WERI-Rb-1 (cell line): Measurements from ENCODE around the gene ANAPC15.

Source experiments
- DNase-seq: peaks from one replicate; pipeline ENCODE4 v3.0.0-alpha.2; 2020
- H3K27ac ChIP-seq: fragments of 250-450 bp; sonication (Bioruptor Pico); 2 replicates; pipeline ENCODE4 v1.5.1; 2020; ENCODE audit warnings: mild to moderate bottlenecking, moderate library complexity
- H3K27me3 ChIP-seq: fragments of 250-450 bp; sonication (Bioruptor Pico); 2 replicates; pipeline ENCODE4 v1.5.1; 2021; ENCODE audit warnings: mild to moderate bottlenecking, low read depth, moderate library complexity; ENCODE audit not compliant: insufficient read depth, severe bottlenecking
- H3K36me3 ChIP-seq: fragments of 250-450 bp; sonication (Bioruptor Pico); 2 replicates; pipeline ENCODE4 v1.5.1; 2020; ENCODE audit warnings: mild to moderate bottlenecking, moderate library complexity
- H3K4me3 ChIP-seq: 2 replicates; pipeline ENCODE4 v1.5.1; 2011; ENCODE audit warnings: low read depth, mild to moderate bottlenecking, control low read depth, low read length
- H3K9me3 ChIP-seq: fragments of 250-450 bp; sonication (Bioruptor Pico); 2 replicates; pipeline ENCODE4 v1.5.1; 2021; ENCODE audit warnings: mild to moderate bottlenecking, moderate library complexity; ENCODE audit not compliant: severe bottlenecking
- CTCF ChIP-seq: IDR thresholded peaks from 2 replicates; pipeline ENCODE4 v1.5.1; 2011; ENCODE audit warnings: low read depth, mild to moderate bottlenecking, control low read depth, inconsistent platforms, low read length

ANAPC15 gene

GRCh38 chr11:72132646-72133045, 20.2 kb upstream of the ANAPC15 start:
- no peaks in the 10 kb centered on the region for H3K36me3 ChIP-seq
- DNase-seq, result no peak

GRCh38 chr11:72129381-72129780, 16.9 kb upstream of the ANAPC15 start:
- H3K36me3 ChIP-seq, result no peaks in the 10 kb centered on the region
- H3K27me3 ChIP-seq, result no peaks in the 10 kb centered on the region
- no peak for DNase-seq
- no peak overlapping the region for H3K4me3 ChIP-seq
- TF ChIP-seq CTCF, result no peak
- H3K9me3 ChIP-seq, result peaks cover 13% of the 10 kb centered on the region
- no peak overlapping the region for H3K27ac ChIP-seq

More at GRCh38 chr11:72132646-72133045, 20.2 kb upstream of the ANAPC15 start:
- TF ChIP-seq CTCF, result no peak
- no peak overlapping the region for H3K27ac ChIP-seq
- H3K9me3 ChIP-seq, result peaks cover 5% of the 10 kb centered on the region
- no peak overlapping the region for H3K4me3 ChIP-seq
- no peaks in the 10 kb centered on the region for H3K27me3 ChIP-seq

- Histone ChIP-seq H3K4me3 (no peak overlapping the region), H3K27me3 (no peaks in the 10 kb centered on the region), H3K9me3 (peaks cover 17% of the 10 kb centered on the region), H3K36me3 (no peaks in the 10 kb centered on the region), H3K27ac (no peak overlapping the region)
- no peak for TF ChIP-seq CTCF
- DNase-seq, result no peak
These were observed 15.4 kb upstream of the ANAPC15 start for GRCh38 chr11:72127923-72128322.

- no peaks in the 10 kb centered on the region for H3K27me3 ChIP-seq
- H3K4me3 ChIP-seq, result no peak overlapping the region
- peaks cover 17% of the 10 kb centered on the region for H3K9me3 ChIP-seq
- no peak overlapping the region for H3K27ac ChIP-seq
- DNase-seq, result no peak
- no peak for TF ChIP-seq CTCF
- H3K36me3 ChIP-seq, result no peaks in the 10 kb centered on the region
These were observed 13.5 kb upstream of the ANAPC15 start for GRCh38 chr11:72125956-72126355.

- Histone ChIP-seq H3K36me3 (no peaks in the 10 kb centered on the region), H3K27ac (no peak overlapping the region), H3K4me3 (no peak overlapping the region), H3K9me3 (peaks cover 17% of the 10 kb centered on the region), H3K27me3 (no peaks in the 10 kb centered on the region)
- no peak for DNase-seq
- no peak for TF ChIP-seq CTCF
These were observed 11.6 kb upstream of the ANAPC15 start for GRCh38 chr11:72124046-72124445.

GRCh38 chr11:72123117-72123653, 10.7 kb upstream of the ANAPC15 start:
- no peak for TF ChIP-seq CTCF
- no peak overlapping the region for H3K27ac ChIP-seq
- no peak for DNase-seq
- peaks cover 12% of the 10 kb centered on the region for H3K9me3 ChIP-seq
- H3K36me3 ChIP-seq, result no peaks in the 10 kb centered on the region
- H3K27me3 ChIP-seq, result no peaks in the 10 kb centered on the region
- no peak overlapping the region for H3K4me3 ChIP-seq
